OCI-LY7 (cell line): ENCODE results near the gene CABLES1.

Experiments used
- CTCF ChIP-seq: fragments of 200-600 bp; sonication (generic); conservative IDR thresholded peaks from 2 replicates; pipeline ENCODE4 v1.5.1; 2014; ENCODE audit warnings: mild to moderate bottlenecking, antibody characterized with exemption, low read length, moderate library complexity, mixed read lengths
- EZH2phosphoT487 ChIP-seq: fragments of 200-600 bp; sonication (generic); IDR thresholded peaks from 2 replicates; pipeline ENCODE4 v1.6.1; 2018; ENCODE audit warnings: low read depth, borderline replicate concordance, mild to moderate bottlenecking, mixed run types, antibody characterized with exemption, low read length, moderate library complexity, mixed read lengths

GRCh38 chr18:23137097-23137635 is 1.9 kb downstream of the CABLES1 start:
- TF ChIP-seq CTCF (no peak), EZH2phosphoT487 (no peak)
